Head of caudate nucleus (tissue), 42 donors: ENCODE results near the gene SERPINB4.
"Not testable (repeated sequence)": the region's sequence is repeated elsewhere in the genome, so short reads cannot be mapped to it uniquely, and the experiment has no call there.

Source experiments
- DNase-seq, 42 donors: peaks; one replicate each; pipeline versions ENCODE4 v3.0.0 to v3.0.0-alpha.2; 2020 to 2021; ENCODE audit warnings: mixed read lengths in 7 of 42
- intact Hi-C: fragments of 100-400 bp; cut with DNase I; formaldehyde crosslinking; loops from one replicate; pipeline ENCODE4 v1.15.0; 2022

The SERPINB4 gene

GRCh38 chr18:63641157-63641680, 2.8 kb downstream of the SERPINB4 start:
- DNase-seq, intact Hi-C loops: not testable (repeated sequence)

GRCh38 chr18:63637703-63638102, 6.4 kb downstream of the SERPINB4 start:
- intact Hi-C loops = no loop called here
- no peak for DNase-seq

GRCh38 chr18:63627819-63628218, 16.2 kb downstream of the SERPINB4 start:
- no peak for DNase-seq
- intact Hi-C loops = no loop called here

- no peak for DNase-seq
- intact Hi-C loops = no loop called here
Measured at GRCh38 chr18:63626431-63626830, 17.6 kb downstream of the SERPINB4 start.

- no peak for DNase-seq
- intact Hi-C loops = no loop called here
Measured at GRCh38 chr18:63624863-63625262, 19.2 kb downstream of the SERPINB4 start.

GRCh38 chr18:63619661-63620060, 24.4 kb downstream of the SERPINB4 start:
- no peak for DNase-seq
- intact Hi-C loops = no loop called here

GRCh38 chr18:63617915-63618234, 26.2 kb downstream of the SERPINB4 start:
- intact Hi-C loops = no loop called here
- no peak for DNase-seq

- intact Hi-C loops = no loop called here
- DNase-seq = no peak
Measured at GRCh38 chr18:63617049-63617914, 26.8 kb downstream of the SERPINB4 start.

- intact Hi-C loops = no loop called here
- no peak for DNase-seq
Measured at GRCh38 chr18:63613420-63613819, 30.6 kb downstream of the SERPINB4 start.

- intact Hi-C loops = no loop called here
- DNase-seq = no peak
Measured at GRCh38 chr18:63606526-63606925, 37.5 kb downstream of the SERPINB4 start.

- intact Hi-C loops = no loop called here
Measured at GRCh38 chr18:63604791-63605567, 39.1 kb downstream of the SERPINB4 start.

GRCh38 chr18:63603772-63604171, 40.3 kb downstream of the SERPINB4 start:
- intact Hi-C loops = no loop called here

More at GRCh38 chr18:63604791-63605567, 39.1 kb downstream of the SERPINB4 start:
- DNase-seq = no peak

GRCh38 chr18:63603355-63603754, 40.7 kb downstream of the SERPINB4 start:
- intact Hi-C loops = no loop called here
- no peak for DNase-seq

More at GRCh38 chr18:63603772-63604171, 40.3 kb downstream of the SERPINB4 start:
- no peak for DNase-seq

GRCh38 chr18:63596964-63597363, 47.1 kb downstream of the SERPINB4 start:
- intact Hi-C loops = no loop called here
- DNase-seq = no peak

- intact Hi-C loops = no loop called here
- no peak for DNase-seq
Measured at GRCh38 chr18:63592471-63592870, 51.6 kb downstream of the SERPINB4 start.

- intact Hi-C loops = no loop called here
- no peak for DNase-seq
Measured at GRCh38 chr18:63591725-63592124, 52.3 kb downstream of the SERPINB4 start.

- no peak for DNase-seq
- intact Hi-C loops = no loop called here
Measured at GRCh38 chr18:63590966-63591695, 52.9 kb downstream of the SERPINB4 start.

GRCh38 chr18:63590373-63590772, 53.7 kb downstream of the SERPINB4 start:
- intact Hi-C loops = no loop called here
- DNase-seq = no peak

- no peak for DNase-seq
- intact Hi-C loops = no loop called here
Measured at GRCh38 chr18:63588909-63589308, 55.1 kb downstream of the SERPINB4 start.
